Vagina (tissue), 2 donors: ENCODE results near the gene ZNF732.
"Not testable (repeated sequence)": the region's sequence is repeated elsewhere in the genome, so short reads cannot be mapped to it uniquely, and the experiment has no call there.

Experiments used
- CTCF ChIP-seq, 3 experiments: fragments of 450-650 bp in 2 of 3; fragments of 200-600 bp in 1 of 3; sonication (generic) in 1 of 3; IDR thresholded peaks; one replicate each; pipeline ENCODE4 v1.5.1; 2017 to 2019; ENCODE audit warnings: antibody characterized with exemption in 3 of 3, mild to moderate bottlenecking in 2 of 3, moderate library complexity in 2 of 3
- POLR2A ChIP-seq, 2 donors: fragments of 450-650 bp; IDR thresholded peaks; one replicate each; pipeline ENCODE4 v1.6.1; 2017; ENCODE audit warnings: antibody characterized with exemption in 2 of 2, mild to moderate bottlenecking in 2 of 2, moderate library complexity in 2 of 2
- POLR2AphosphoS5 ChIP-seq, 2 donors: sonication (generic); formaldehyde crosslinking; IDR thresholded peaks; one replicate each; pipeline ENCODE4 v1.9.0; 2017; ENCODE audit warnings: antibody characterized with exemption in 2 of 2, mild to moderate bottlenecking in 2 of 2, low read depth in 1 of 2; ENCODE audit not compliant: insufficient read depth in 1 of 2

DNA sequence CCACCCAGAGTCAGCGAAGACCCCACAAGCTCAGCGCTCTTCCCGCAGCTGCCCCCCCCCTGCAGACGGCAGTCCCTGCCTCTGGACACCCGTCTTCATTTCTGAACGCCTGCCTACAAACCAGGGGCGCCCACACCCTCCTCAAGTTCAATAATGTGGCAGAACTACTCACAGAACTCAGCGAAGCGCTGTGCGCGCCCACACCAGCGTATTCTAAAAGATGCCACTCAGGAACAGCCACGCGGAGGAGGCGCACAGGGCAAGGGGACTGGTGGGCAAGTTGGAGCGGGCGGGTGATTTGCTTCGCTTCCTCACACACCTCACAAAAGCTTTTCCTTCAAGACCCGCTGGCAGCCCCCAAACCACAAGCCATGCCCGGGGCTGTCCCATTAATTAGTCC is 758 bp downstream of the ZNF732 start:
- TF ChIP-seq POLR2A (IDR thresholded peaks at IDR 0.05); CTCF (IDR thresholded peaks at IDR 0.05); POLR2AphosphoS5 (IDR thresholded peaks at IDR 0.05; ENCODE audit: insufficient read depth in 1 of 2, low read depth in 1 of 2): not testable (repeated sequence)
